ENCODE results near the gene YPEL1. TPM values are rescaled to one million over a fixed set of nuclear protein-coding genes. Genes with fewer than 3 reads are reported as not detected.

The YPEL1 gene
- polyA plus RNA-seq, 3 donors: 1.0 to 2.3 (median 2.0) TPM

DNA sequence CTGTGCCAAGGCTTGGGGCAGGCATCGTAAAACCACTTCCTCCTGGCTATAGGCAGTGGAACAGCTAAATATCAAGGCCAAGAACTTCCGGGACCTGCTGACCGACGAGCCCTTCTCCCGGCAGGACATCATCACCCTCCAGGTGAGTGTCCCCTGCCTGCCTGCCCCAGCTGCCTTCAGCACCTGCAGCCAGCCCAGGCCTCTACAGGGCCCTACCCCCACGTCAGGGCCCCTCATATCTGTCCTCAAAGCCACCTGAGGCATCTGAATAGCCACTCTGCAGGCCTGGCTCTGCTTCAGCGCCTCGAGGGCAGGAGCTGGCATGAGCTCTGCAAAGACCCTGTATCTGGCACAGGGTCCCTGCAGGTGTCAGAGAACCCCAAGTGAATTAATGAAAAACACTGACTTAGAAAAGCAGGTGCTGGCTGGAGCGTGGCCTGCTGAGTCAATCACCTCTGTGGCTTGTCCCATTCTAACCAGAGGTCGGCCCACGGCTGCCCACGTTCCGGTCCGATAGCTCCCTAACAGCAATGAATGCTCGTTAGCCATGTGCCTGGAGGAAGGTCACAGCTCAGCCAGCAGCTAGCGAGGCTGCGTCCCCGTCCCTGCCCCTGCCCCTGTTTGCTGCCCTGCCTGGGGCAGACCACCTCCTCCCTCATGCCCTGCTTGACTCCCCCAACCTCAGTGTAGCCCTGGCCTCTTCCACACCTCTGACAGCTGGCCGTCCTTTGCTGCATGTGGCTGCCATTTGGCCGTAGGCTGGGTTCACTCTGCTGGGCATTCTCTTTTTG is 53.0 kb downstream of the YPEL1 start:
- intact Hi-C loops (cut with micrococcal nuclease): no loop called here
- Histone ChIP-seq H3K4me1 (ENCODE audit: control insufficient read depth in 1 of 2, insufficient read depth in 2 of 2, low read length in 2 of 2) (no peaks in the 10 kb centered on the region), H3K36me3 (replicated peaks in 1 of 2; ENCODE audit: control insufficient read depth in 1 of 2, insufficient read depth in 2 of 2, low read length in 2 of 2) (peaks cover 73 to 76% of the 10 kb centered on the region in 2 donors), H4K20me1 (ENCODE audit: insufficient read depth, low read length) (no peaks in the 10 kb centered on the region), H3K4me2 (replicated peaks; ENCODE audit: extremely low read depth, low read length, poor library complexity, severe bottlenecking) (no peak overlapping the region), H2AFZ (ENCODE audit: insufficient read depth, low read depth, low read length, poor library complexity, severe bottlenecking) (no peak overlapping the region), H3K79me2 (ENCODE audit: insufficient read depth, low read length) (no peaks in the 10 kb centered on the region), H3K9me3 (replicated peaks in 1 of 2; ENCODE audit: control insufficient read depth in 1 of 2, insufficient read depth in 1 of 2, low read length in 2 of 2) (no peaks in the 10 kb centered on the region), H3K27ac (ENCODE audit: low read depth in 1 of 2, low read length in 2 of 2) (no peak overlapping the region), H3K4me3 (replicated peaks in 1 of 3; ENCODE audit: low read depth in 2 of 3, low read length in 3 of 3) (no peak overlapping the region), H3K27me3 (ENCODE audit: control insufficient read depth in 2 of 2, insufficient read depth in 2 of 2, low read length in 2 of 2) (no peaks in the 10 kb centered on the region), H3K9ac (ENCODE audit: insufficient read depth, low read length, poor library complexity, severe bottlenecking) (no peak overlapping the region)
- TF ChIP-seq, protein P1, sequence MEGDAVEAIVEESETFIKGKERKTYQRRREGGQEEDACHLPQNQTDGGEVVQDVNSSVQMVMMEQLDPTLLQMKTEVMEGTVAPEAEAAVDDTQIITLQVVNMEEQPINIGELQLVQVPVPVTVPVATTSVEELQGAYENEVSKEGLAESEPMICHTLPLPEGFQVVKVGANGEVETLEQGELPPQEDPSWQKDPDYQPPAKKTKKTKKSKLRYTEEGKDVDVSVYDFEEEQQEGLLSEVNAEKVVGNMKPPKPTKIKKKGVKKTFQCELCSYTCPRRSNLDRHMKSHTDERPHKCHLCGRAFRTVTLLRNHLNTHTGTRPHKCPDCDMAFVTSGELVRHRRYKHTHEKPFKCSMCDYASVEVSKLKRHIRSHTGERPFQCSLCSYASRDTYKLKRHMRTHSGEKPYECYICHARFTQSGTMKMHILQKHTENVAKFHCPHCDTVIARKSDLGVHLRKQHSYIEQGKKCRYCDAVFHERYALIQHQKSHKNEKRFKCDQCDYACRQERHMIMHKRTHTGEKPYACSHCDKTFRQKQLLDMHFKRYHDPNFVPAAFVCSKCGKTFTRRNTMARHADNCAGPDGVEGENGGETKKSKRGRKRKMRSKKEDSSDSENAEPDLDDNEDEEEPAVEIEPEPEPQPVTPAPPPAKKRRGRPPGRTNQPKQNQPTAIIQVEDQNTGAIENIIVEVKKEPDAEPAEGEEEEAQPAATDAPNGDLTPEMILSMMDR (IDR thresholded peaks at IDR 0.05): no peak
- H3K27me3 Mint-ChIP-seq (ENCODE audit: low read depth in 3 of 3): no peaks in the 10 kb centered on the region
- H3K9me3 Mint-ChIP-seq: no peaks in the 10 kb centered on the region
- H3K27ac Mint-ChIP-seq: no peak overlapping the region
- no peak for DNase-seq
- H3K4me1 Mint-ChIP-seq: no peaks in the 10 kb centered on the region
- peaks cover 70 to 87% of the 10 kb centered on the region in 2 donors for H3K36me3 Mint-ChIP-seq
- 96% methylated on average over 19 of the region's 20 CpGs for WGBS (ENCODE audit: insufficient coverage)
- no peak overlapping the region for H3K4me3 Mint-ChIP-seq

DNA sequence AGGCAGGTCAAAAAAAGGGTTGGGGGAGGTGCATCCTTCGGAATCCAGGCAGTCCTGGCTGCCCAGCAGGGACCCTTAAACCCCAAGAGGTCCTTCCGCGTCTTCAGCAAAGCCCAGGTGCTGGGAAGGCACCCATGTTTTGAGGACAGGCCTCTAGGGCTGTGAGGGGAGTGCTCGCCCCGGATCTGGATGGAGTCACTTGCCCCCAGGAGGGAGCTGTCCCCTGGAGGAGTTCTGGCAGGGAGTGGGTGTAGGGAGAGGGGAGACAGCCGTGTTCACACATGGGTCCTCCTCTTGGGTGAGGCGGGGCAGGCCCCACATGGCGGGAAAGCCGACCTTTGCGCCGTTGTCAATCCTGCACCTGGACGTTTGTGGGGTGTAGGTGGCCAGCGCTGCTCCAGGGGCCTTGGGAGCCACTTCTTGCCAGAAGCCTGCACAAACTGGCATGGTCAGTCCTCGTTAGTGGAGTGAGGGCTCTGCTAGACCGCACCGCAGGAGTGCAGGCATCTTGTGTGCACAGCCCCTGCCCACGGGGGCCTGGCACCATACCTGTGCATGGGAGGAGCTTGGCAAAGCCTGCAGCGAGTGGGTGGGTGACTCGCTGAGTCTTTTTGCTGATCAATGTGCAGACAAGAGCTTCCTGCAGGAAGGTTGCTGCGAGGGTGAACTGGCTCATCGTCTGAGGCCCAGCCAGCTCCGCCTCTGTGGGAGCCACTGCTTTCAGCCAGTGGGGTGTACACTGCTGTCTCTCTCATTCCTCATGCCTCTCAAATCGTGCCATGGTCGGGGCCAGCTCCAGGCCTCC is 53.8 kb downstream of the YPEL1 start:
- Histone ChIP-seq H3K4me3 (replicated peaks in 1 of 3; ENCODE audit: low read depth in 2 of 3, low read length in 3 of 3) (no peak overlapping the region), H3K27ac (ENCODE audit: low read depth in 1 of 2, low read length in 2 of 2) (no peak overlapping the region), H3K79me2 (ENCODE audit: insufficient read depth, low read length) (no peaks in the 10 kb centered on the region), H3K4me1 (ENCODE audit: control insufficient read depth in 1 of 2, insufficient read depth in 2 of 2, low read length in 2 of 2) (no peaks in the 10 kb centered on the region), H3K36me3 (replicated peaks in 1 of 2; ENCODE audit: control insufficient read depth in 1 of 2, insufficient read depth in 2 of 2, low read length in 2 of 2) (peaks cover 65 to 69% of the 10 kb centered on the region in 2 donors), H2AFZ (ENCODE audit: insufficient read depth, low read depth, low read length, poor library complexity, severe bottlenecking) (no peak overlapping the region), H3K4me2 (replicated peaks; ENCODE audit: extremely low read depth, low read length, poor library complexity, severe bottlenecking) (no peak overlapping the region), H3K9ac (ENCODE audit: insufficient read depth, low read length, poor library complexity, severe bottlenecking) (no peak overlapping the region), H3K9me3 (replicated peaks in 1 of 2; ENCODE audit: control insufficient read depth in 1 of 2, insufficient read depth in 1 of 2, low read length in 2 of 2) (no peaks in the 10 kb centered on the region), H4K20me1 (ENCODE audit: insufficient read depth, low read length) (no peaks in the 10 kb centered on the region), H3K27me3 (ENCODE audit: control insufficient read depth in 2 of 2, insufficient read depth in 2 of 2, low read length in 2 of 2) (no peaks in the 10 kb centered on the region)
- H3K27me3 Mint-ChIP-seq (ENCODE audit: low read depth in 3 of 3): no peaks in the 10 kb centered on the region
- H3K27ac Mint-ChIP-seq: peak overlapping the region in 2 of 7 donors; percentile 18 to 23
- H3K4me1 Mint-ChIP-seq: no peaks in the 10 kb centered on the region
- peaks cover 70 to 88% of the 10 kb centered on the region in 2 donors for H3K36me3 Mint-ChIP-seq
- TF ChIP-seq, protein P1 (IDR thresholded peaks at IDR 0.05): no peak
- 93% methylated on average over 20 of the region's 24 CpGs for whole genome bisulfite sequencing (ENCODE audit: insufficient coverage)
- intact Hi-C loops (cut with micrococcal nuclease): no loop called here
- H3K4me3 Mint-ChIP-seq: no peak overlapping the region
- no peak for DNase-seq
- H3K9me3 Mint-ChIP-seq: no peaks in the 10 kb centered on the region

Measured in CD14-positive monocyte (primary cell).